HL-60 (cell line): Measurements from ENCODE around the gene GPR39.

Source experiments
- DNase-seq, 2 experiments: peaks; one replicate each; pipeline ENCODE4 v3.0.0-alpha.2; 2010 to 2020; ENCODE audit warnings: low read depth in 1 of 2, low spot score in 1 of 2
- H3K27ac ChIP-seq: fragments of 250-450 bp; sonication (Bioruptor Pico); replicated peaks from 2 replicates; pipeline ENCODE4 v1.5.1; 2020; ENCODE audit warnings: mild to moderate bottlenecking, moderate library complexity
- H3K27me3 ChIP-seq: fragments of 250-450 bp; sonication (Bioruptor Pico); 2 replicates; pipeline ENCODE4 v1.5.1; 2021; ENCODE audit warnings: mild to moderate bottlenecking, moderate library complexity; ENCODE audit not compliant: insufficient read depth, poor library complexity, severe bottlenecking
- H3K4me3 ChIP-seq: replicated peaks from 2 replicates; pipeline ENCODE4 v1.5.1; 2011; ENCODE audit warnings: mild to moderate bottlenecking, control low read depth, low read length; ENCODE audit not compliant: insufficient read depth
- CTCF ChIP-seq: IDR thresholded peaks from one replicate; pipeline ENCODE4 v1.5.1; 2011; ENCODE audit warnings: low read length, control low read depth, inconsistent platforms; ENCODE audit not compliant: insufficient read depth
- GABPA ChIP-seq: IDR thresholded peaks from 2 replicates; pipeline ENCODE4 v1.6.1; 2012; ENCODE audit warnings: low read depth
- POLR2AphosphoS5 ChIP-seq: IDR thresholded peaks from 2 replicates; pipeline ENCODE4 v1.6.1; 2012; ENCODE audit warnings: low read depth
- REST ChIP-seq: IDR thresholded peaks from 2 replicates; pipeline ENCODE4 v1.6.1; 2012; ENCODE audit warnings: low read depth; ENCODE audit not compliant: insufficient replicate concordance
- SPI1 ChIP-seq: IDR thresholded peaks from 2 replicates; pipeline ENCODE4 v1.6.1; 2012; ENCODE audit warnings: low read depth, mild to moderate bottlenecking, borderline replicate concordance

Gene GPR39

GRCh38 chr2:132681766-132682165, 265.2 kb downstream of the GPR39 start:
- no peak for DNase-seq
- no peak overlapping the region for H3K4me3 ChIP-seq
- peaks cover 11% of the 10 kb centered on the region for H3K27me3 ChIP-seq
- no peak overlapping the region for H3K27ac ChIP-seq
- TF ChIP-seq POLR2AphosphoS5 (no peak), REST (no peak), GABPA (no peak), SPI1 (no peak), CTCF (no peak)

- Histone ChIP-seq H3K4me3 (no peak overlapping the region), H3K27ac (no peak overlapping the region), H3K27me3 (no peaks in the 10 kb centered on the region)
- DNase-seq = no peak
- TF ChIP-seq POLR2AphosphoS5 (no peak), REST (no peak), SPI1 (no peak), GABPA (no peak), CTCF (no peak)
Observed at GRCh38 chr2:132690664-132691303, 274.2 kb downstream of the GPR39 start.

- Histone ChIP-seq H3K27ac (no peak overlapping the region), H3K27me3 (no peaks in the 10 kb centered on the region), H3K4me3 (no peak overlapping the region)
- no peak for DNase-seq
- TF ChIP-seq SPI1 = no peak
- TF ChIP-seq CTCF = no peak
- no peak for TF ChIP-seq GABPA
- no peak for TF ChIP-seq POLR2AphosphoS5
- no peak for TF ChIP-seq REST
Observed at GRCh38 chr2:132691556-132691955, 275.0 kb downstream of the GPR39 start.
